ENCODE data around the gene BRPF1.

BRPF1 gene

GRCh38 chr3:9785602-9786001, 54.1 kb downstream of the BRPF1 start:
- TF ChIP-seq GABPA (IDR thresholded peaks at IDR 0.05; ENCODE audit: low read depth) (no peak), SPI1 (IDR thresholded peaks at IDR 0.05; ENCODE audit: borderline replicate concordance, low read depth) (no peak), POLR2AphosphoS5 (IDR thresholded peaks at IDR 0.05; ENCODE audit: low read depth) (no peak), CTCF (IDR thresholded peaks at IDR 0.05; ENCODE audit: insufficient read depth, low read length) (no peak), REST (IDR thresholded peaks at IDR 0.05; ENCODE audit: insufficient replicate concordance, low read depth) (no peak)
- Histone ChIP-seq H3K27me3 (ENCODE audit: insufficient read depth, poor library complexity, severe bottlenecking) (no peaks in the 10 kb centered on the region), H3K4me3 (replicated peaks; ENCODE audit: insufficient read depth, low read length) (no peak overlapping the region), H3K27ac (replicated peaks) (0 out of 2 replicates have a peak overlapping the region, but pooled peaks have one; percentile 7)
- no peak for DNase-seq (ENCODE audit: low read depth in 1 of 2, low spot score in 1 of 2)

- no peak for TF ChIP-seq CTCF (IDR thresholded peaks at IDR 0.05; ENCODE audit: insufficient read depth, low read length)
- peak; percentile 58; the same call in 1 of the 2 replicates for TF ChIP-seq SPI1 (IDR thresholded peaks at IDR 0.05; ENCODE audit: borderline replicate concordance, low read depth)
- TF ChIP-seq REST (IDR thresholded peaks at IDR 0.05; ENCODE audit: insufficient replicate concordance, low read depth): no peak
- DNase-seq (ENCODE audit: low read depth in 1 of 2, low spot score in 1 of 2): peak in 1 of 2 experiments; percentile 25
- Histone ChIP-seq H3K27me3 (ENCODE audit: insufficient read depth, poor library complexity, severe bottlenecking) (no peaks in the 10 kb centered on the region), H3K4me3 (replicated peaks; ENCODE audit: insufficient read depth, low read length) (no peak overlapping the region), H3K27ac (replicated peaks) (peak overlapping the region; percentile 41)
These were observed 54.7 kb downstream of the BRPF1 start for GRCh38 chr3:9786209-9786739.

GRCh38 chr3:9786825-9787669, 55.5 kb downstream of the BRPF1 start:
- Histone ChIP-seq H3K27ac (replicated peaks) (peak overlapping the region; percentile 41), H3K27me3 (ENCODE audit: insufficient read depth, poor library complexity, severe bottlenecking) (no peaks in the 10 kb centered on the region), H3K4me3 (replicated peaks; ENCODE audit: insufficient read depth, low read length) (no peak overlapping the region)
- no peak for DNase-seq (ENCODE audit: low read depth in 1 of 2, low spot score in 1 of 2)
- peak; percentile 64 for TF ChIP-seq CTCF (IDR thresholded peaks at IDR 0.05; ENCODE audit: insufficient read depth, low read length)
- TF ChIP-seq REST (IDR thresholded peaks at IDR 0.05; ENCODE audit: insufficient replicate concordance, low read depth): no peak
